Measurements from ENCODE around the gene GALNT2.

The GALNT2 gene

GRCh38 chr1:230256896-230257295 lies 189.9 kb downstream of the GALNT2 start:
- Histone ChIP-seq H3K36me3 (ENCODE audit: control insufficient read depth, insufficient read depth, low read length) (peaks cover 18% of the 10 kb centered on the region), H3K27ac (ENCODE audit: low read depth, low read length) (no peak overlapping the region), H3K27me3 (ENCODE audit: control insufficient read depth, insufficient read depth, low read length) (no peaks in the 10 kb centered on the region), H3K9me3 (ENCODE audit: control insufficient read depth, insufficient read depth, low read depth, low read length) (peaks cover 5% of the 10 kb centered on the region; the same call in 1 of the 2 replicates), H3K4me1 (ENCODE audit: control insufficient read depth, insufficient read depth, low read length) (peaks cover 6% of the 10 kb centered on the region), H3K4me3 (ENCODE audit: low read depth, low read length) (no peak overlapping the region), H3K9ac (ENCODE audit: low read length) (no peak overlapping the region)

- Histone ChIP-seq H3K9me3 (ENCODE audit: control insufficient read depth, insufficient read depth, low read depth, low read length) (peaks cover 5% of the 10 kb centered on the region; the same call in 1 of the 2 replicates), H3K27me3 (ENCODE audit: control insufficient read depth, insufficient read depth, low read length) (no peaks in the 10 kb centered on the region), H3K36me3 (ENCODE audit: control insufficient read depth, insufficient read depth, low read length) (peaks cover 32% of the 10 kb centered on the region), H3K4me3 (ENCODE audit: low read depth, low read length) (no peak overlapping the region), H3K4me1 (ENCODE audit: control insufficient read depth, insufficient read depth, low read length) (no peaks in the 10 kb centered on the region), H3K27ac (ENCODE audit: low read depth, low read length) (no peak overlapping the region), H3K9ac (ENCODE audit: low read length) (no peak overlapping the region)
Observed at GRCh38 chr1:230259621-230260020, 192.6 kb downstream of the GALNT2 start.

- Histone ChIP-seq H3K36me3 (ENCODE audit: control insufficient read depth, insufficient read depth, low read length) (peaks cover 36% of the 10 kb centered on the region), H3K4me3 (ENCODE audit: low read depth, low read length) (no peak overlapping the region), H3K9ac (ENCODE audit: low read length) (no peak overlapping the region)
Observed at GRCh38 chr1:230260831-230261230, 193.8 kb downstream of the GALNT2 start.

GRCh38 chr1:230261928-230262650 lies 195.1 kb downstream of the GALNT2 start:
- Histone ChIP-seq H3K9ac (ENCODE audit: low read length) (no peak overlapping the region), H3K4me3 (ENCODE audit: low read depth, low read length) (no peak overlapping the region), H3K36me3 (ENCODE audit: control insufficient read depth, insufficient read depth, low read length) (peaks cover 37% of the 10 kb centered on the region), H3K27ac (ENCODE audit: low read depth, low read length) (no peak overlapping the region), H3K27me3 (ENCODE audit: control insufficient read depth, insufficient read depth, low read length) (no peaks in the 10 kb centered on the region), H3K4me1 (ENCODE audit: control insufficient read depth, insufficient read depth, low read length) (no peaks in the 10 kb centered on the region), H3K9me3 (ENCODE audit: control insufficient read depth, insufficient read depth, low read depth, low read length) (peaks cover 5% of the 10 kb centered on the region; the same call in 1 of the 2 replicates)

More at GRCh38 chr1:230260831-230261230, 193.8 kb downstream of the GALNT2 start:
- Histone ChIP-seq H3K9me3 (ENCODE audit: control insufficient read depth, insufficient read depth, low read depth, low read length) (peaks cover 5% of the 10 kb centered on the region; the same call in 1 of the 2 replicates), H3K27me3 (ENCODE audit: control insufficient read depth, insufficient read depth, low read length) (no peaks in the 10 kb centered on the region), H3K27ac (ENCODE audit: low read depth, low read length) (no peak overlapping the region), H3K4me1 (ENCODE audit: control insufficient read depth, insufficient read depth, low read length) (no peaks in the 10 kb centered on the region)

DNA sequence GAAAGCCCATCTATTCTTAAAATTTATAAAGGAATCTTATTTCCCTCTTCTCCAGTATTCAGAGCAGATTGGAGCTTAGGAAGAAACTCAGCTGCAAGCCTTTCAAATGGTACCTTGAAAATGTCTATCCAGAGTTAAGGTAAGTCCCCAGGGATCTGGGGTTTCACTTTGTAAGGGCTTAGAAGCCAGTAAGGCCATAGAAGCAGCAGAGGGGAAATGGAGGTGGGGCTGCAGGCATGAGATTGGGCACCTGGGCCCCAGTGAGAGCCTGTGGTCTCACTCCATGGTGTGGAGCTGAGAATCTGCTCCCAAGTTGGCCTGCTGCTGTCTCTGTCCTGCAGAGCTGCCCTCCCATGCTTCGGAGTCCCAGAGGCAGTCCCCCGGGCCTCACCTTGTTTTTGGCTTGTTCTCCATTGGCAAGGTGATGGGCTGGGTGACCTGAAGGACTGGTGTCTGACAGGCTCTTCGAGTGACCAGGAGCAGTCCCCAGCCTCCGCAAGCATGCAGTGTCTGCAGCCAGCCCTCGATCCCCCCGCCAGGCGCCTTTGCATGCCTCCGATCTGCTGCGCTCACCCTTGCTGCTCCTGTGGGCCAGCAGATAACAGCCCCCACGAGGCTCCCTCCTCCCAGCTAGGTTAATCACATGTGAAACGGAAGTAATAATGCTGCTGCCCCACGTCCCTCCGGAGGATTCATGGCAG lies 196.0 kb downstream of the GALNT2 start:
- Histone ChIP-seq H3K9ac (ENCODE audit: low read length) (no peak overlapping the region), H3K4me3 (ENCODE audit: low read depth, low read length) (no peak overlapping the region)

DNA sequence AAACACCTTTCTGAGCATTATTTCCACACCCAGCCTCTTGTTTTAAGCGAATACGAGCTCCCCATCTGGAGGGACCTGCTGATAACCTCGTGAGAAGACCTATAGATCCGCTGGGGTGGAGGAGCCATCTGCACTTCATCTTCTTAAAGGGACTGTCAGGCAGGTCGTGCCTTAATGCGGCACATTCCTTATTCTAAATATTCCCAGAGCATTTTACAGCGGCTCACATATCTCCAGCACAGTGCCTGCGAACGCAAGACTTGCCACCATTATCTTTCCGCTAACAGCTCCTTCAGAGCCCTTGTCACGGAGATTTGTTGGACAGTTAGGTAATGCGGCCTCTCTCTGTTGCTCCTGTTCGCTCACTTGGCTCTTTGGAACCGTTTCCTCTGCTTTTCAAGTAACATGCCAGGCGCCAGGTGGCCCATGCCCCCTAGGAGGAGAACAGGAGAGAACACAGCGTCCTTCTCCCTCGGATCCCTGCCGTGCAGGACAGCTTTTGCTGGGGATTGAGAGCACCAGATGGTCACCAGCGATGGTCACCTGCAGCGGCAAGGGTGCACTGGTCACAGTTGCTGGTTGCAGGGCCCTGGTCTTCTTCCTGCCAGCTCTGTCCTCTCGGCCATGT lies 196.6 kb downstream of the GALNT2 start:
- Histone ChIP-seq H3K4me1 (ENCODE audit: control insufficient read depth, insufficient read depth, low read length) (peaks cover 6% of the 10 kb centered on the region), H3K36me3 (ENCODE audit: control insufficient read depth, insufficient read depth, low read length) (peaks cover 38% of the 10 kb centered on the region), H3K4me3 (ENCODE audit: low read depth, low read length) (no peak overlapping the region)

More for the DNA sequence above, 196.0 kb downstream of the GALNT2 start:
- Histone ChIP-seq H3K9me3 (ENCODE audit: control insufficient read depth, insufficient read depth, low read depth, low read length) (peaks cover 5% of the 10 kb centered on the region; the same call in 1 of the 2 replicates), H3K36me3 (ENCODE audit: control insufficient read depth, insufficient read depth, low read length) (peaks cover 38% of the 10 kb centered on the region), H3K27ac (ENCODE audit: low read depth, low read length) (no peak overlapping the region), H3K4me1 (ENCODE audit: control insufficient read depth, insufficient read depth, low read length) (no peaks in the 10 kb centered on the region), H3K27me3 (ENCODE audit: control insufficient read depth, insufficient read depth, low read length) (no peaks in the 10 kb centered on the region)

DNA sequence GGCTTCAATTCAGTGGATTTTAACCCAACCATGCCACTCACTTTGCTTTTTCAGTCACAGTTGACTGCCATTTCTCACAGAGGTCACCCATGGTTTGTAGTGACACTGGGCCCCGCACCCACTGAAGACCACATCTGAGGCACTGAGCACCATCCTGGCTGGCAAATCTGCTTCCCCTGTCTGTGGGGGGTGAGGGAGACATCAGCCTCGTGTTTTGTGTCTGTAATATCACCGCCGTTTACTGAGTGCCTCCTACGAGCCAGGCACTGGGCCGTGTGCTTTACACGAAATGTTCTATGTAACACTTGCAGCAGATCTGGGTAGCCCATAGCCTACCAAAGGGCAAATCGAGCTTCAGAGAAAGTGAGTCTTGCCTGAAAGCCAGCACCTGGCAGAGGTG lies 197.3 kb downstream of the GALNT2 start:
- Histone ChIP-seq H3K9me3 (ENCODE audit: control insufficient read depth, insufficient read depth, low read depth, low read length) (peaks cover 3% of the 10 kb centered on the region; the same call in 1 of the 2 replicates), H3K9ac (ENCODE audit: low read length) (no peak overlapping the region), H3K4me1 (ENCODE audit: control insufficient read depth, insufficient read depth, low read length) (peaks cover 7% of the 10 kb centered on the region), H3K27ac (ENCODE audit: low read depth, low read length) (no peak overlapping the region), H3K27me3 (ENCODE audit: control insufficient read depth, insufficient read depth, low read length) (no peaks in the 10 kb centered on the region), H3K4me3 (ENCODE audit: low read depth, low read length) (no peak overlapping the region), H3K36me3 (ENCODE audit: control insufficient read depth, insufficient read depth, low read length) (peaks cover 35% of the 10 kb centered on the region)

More for the DNA sequence above, 196.6 kb downstream of the GALNT2 start:
- Histone ChIP-seq H3K27ac (ENCODE audit: low read depth, low read length) (no peak overlapping the region), H3K9ac (ENCODE audit: low read length) (no peak overlapping the region), H3K27me3 (ENCODE audit: control insufficient read depth, insufficient read depth, low read length) (no peaks in the 10 kb centered on the region), H3K9me3 (ENCODE audit: control insufficient read depth, insufficient read depth, low read depth, low read length) (peaks cover 5% of the 10 kb centered on the region; the same call in 1 of the 2 replicates)

- Histone ChIP-seq H3K9me3 (ENCODE audit: control insufficient read depth, insufficient read depth, low read depth, low read length) (no peaks in the 10 kb centered on the region), H3K4me3 (ENCODE audit: low read depth, low read length) (no peak overlapping the region), H3K36me3 (ENCODE audit: control insufficient read depth, insufficient read depth, low read length) (peaks cover 34% of the 10 kb centered on the region), H3K27me3 (ENCODE audit: control insufficient read depth, insufficient read depth, low read length) (no peaks in the 10 kb centered on the region), H3K27ac (ENCODE audit: low read depth, low read length) (no peak overlapping the region), H3K9ac (ENCODE audit: low read length) (no peak overlapping the region), H3K4me1 (ENCODE audit: control insufficient read depth, insufficient read depth, low read length) (peaks cover 7% of the 10 kb centered on the region)
Observed at GRCh38 chr1:230265200-230266115, 198.4 kb downstream of the GALNT2 start.

- H3K9ac ChIP-seq (ENCODE audit: low read length): no peak overlapping the region
- H3K9me3 ChIP-seq (ENCODE audit: control insufficient read depth, insufficient read depth, low read depth, low read length): no peaks in the 10 kb centered on the region
- no peak overlapping the region for H3K27ac ChIP-seq (ENCODE audit: low read depth, low read length)
- peaks cover 34% of the 10 kb centered on the region for H3K36me3 ChIP-seq (ENCODE audit: control insufficient read depth, insufficient read depth, low read length)
- H3K4me1 ChIP-seq (ENCODE audit: control insufficient read depth, insufficient read depth, low read length): peaks cover 7% of the 10 kb centered on the region
- H3K27me3 ChIP-seq (ENCODE audit: control insufficient read depth, insufficient read depth, low read length): no peaks in the 10 kb centered on the region
- no peak overlapping the region for H3K4me3 ChIP-seq (ENCODE audit: low read depth, low read length)
Observed at GRCh38 chr1:230266456-230266855, 199.4 kb downstream of the GALNT2 start.

- Histone ChIP-seq H3K4me3 (ENCODE audit: low read depth, low read length) (no peak overlapping the region), H3K27ac (ENCODE audit: low read depth, low read length) (no peak overlapping the region), H3K36me3 (ENCODE audit: control insufficient read depth, insufficient read depth, low read length) (peaks cover 34% of the 10 kb centered on the region), H3K27me3 (ENCODE audit: control insufficient read depth, insufficient read depth, low read length) (no peaks in the 10 kb centered on the region), H3K9me3 (ENCODE audit: control insufficient read depth, insufficient read depth, low read depth, low read length) (no peaks in the 10 kb centered on the region), H3K9ac (ENCODE audit: low read length) (no peak overlapping the region), H3K4me1 (ENCODE audit: control insufficient read depth, insufficient read depth, low read length) (peaks cover 7% of the 10 kb centered on the region)
Observed at GRCh38 chr1:230267338-230268065, 200.5 kb downstream of the GALNT2 start.
